ENCODE measurements around the gene RELCH.

DNA sequence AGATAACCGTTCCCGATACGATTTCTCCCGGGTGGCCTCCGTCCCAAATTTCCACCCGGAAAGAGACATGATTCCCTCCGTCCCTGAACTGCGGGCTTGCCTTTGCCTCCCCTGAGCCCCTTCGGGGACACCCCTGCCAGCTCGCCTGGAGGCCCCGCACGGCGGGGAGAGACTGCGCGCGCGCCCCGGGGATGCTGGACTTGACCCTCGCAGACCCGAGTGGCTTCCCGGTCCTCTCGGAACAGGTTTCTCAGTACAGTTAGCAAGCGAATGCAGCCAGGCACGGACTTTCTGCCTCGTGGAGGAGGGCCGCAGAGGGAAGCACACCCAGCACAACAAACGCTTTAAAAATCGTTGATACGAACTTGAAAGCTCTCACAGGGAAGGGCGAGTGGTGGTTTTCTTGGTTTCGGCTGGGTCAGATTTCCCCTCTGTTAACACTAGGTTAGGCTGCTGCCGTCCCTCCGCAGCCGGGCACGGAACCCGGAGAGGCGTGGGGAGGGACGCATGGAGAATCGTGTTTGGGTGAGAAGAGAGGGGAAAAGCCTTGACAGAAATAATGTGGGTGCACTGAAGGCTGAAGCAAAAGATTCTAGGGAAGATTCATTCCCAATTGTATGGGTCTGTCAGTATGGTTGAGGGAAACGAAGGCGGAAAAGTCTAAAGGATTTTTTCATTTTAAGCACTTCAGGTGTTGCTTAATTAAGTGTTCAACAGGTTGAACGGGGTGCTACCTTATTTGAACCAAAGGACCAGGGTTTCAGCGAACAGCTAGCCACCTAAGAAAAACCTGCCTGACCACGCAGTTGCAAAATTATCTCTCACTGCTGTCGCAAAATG lies 139.0 kb downstream of the RELCH start:
- TF ChIP-seq GATA2 (IDR thresholded peaks at IDR 0.05; ENCODE audit: low read depth, low read length) (no peak), GATA3 (IDR thresholded peaks at IDR 0.05; ENCODE audit: low read depth, low read length) (no peak)

All from SH-SY5Y (cell line).